ENCODE data around the gene GPHN. TPM values are rescaled to one million over a fixed set of nuclear protein-coding genes. Genes with fewer than 3 reads are reported as not detected.

Gene GPHN
- total and polyA plus RNA-seq, 2 of the 8 experiments (the other 6 are each of a cell fraction or from before 2014, with no cell fraction given), result 6.0 to 16.0 TPM

- Histone ChIP-seq H3K4me2 (ENCODE audit: insufficient read depth in 1 of 2, low read depth in 2 of 2, low read length in 2 of 2) (no peak overlapping the region), H3K79me1 (ENCODE audit: low read depth, low read length) (no peaks in the 10 kb centered on the region)
- POLR2A ChIA-PET (ENCODE audit: partially characterized antibody), result no interaction called here
- TF ChIP-seq TAF7 (optimal IDR thresholded peaks at IDR 0.05; ENCODE audit: borderline replicate concordance, low read depth, low read length), result no peak
- TF ChIP-seq MAX (IDR thresholded peaks at IDR 0.05), result no peak
- no peak for TF ChIP-seq CTCF (IDR thresholded peaks at IDR 0.05; ENCODE audit: control extremely low read depth in 1 of 3, insufficient read depth in 1 of 3, low read depth in 1 of 3, low read length in 3 of 3)
- TF ChIP-seq RAD21 (IDR thresholded peaks at IDR 0.05 in 1 of 2, conservative IDR thresholded peaks at IDR 0.05 in 1 of 2; ENCODE audit: low read depth in 2 of 2, low read length in 2 of 2), result no peak
- TF ChIP-seq KDM5A (IDR thresholded peaks at IDR 0.05; ENCODE audit: low read length), result no peak
- no peak for TF ChIP-seq CREB1 (IDR thresholded peaks at IDR 0.05)
- TF ChIP-seq CBX5 (IDR thresholded peaks at IDR 0.05; ENCODE audit: low read depth, low read length), result no peak
- TF ChIP-seq BACH1 (IDR thresholded peaks at IDR 0.05; ENCODE audit: low read length), result no peak
- TF ChIP-seq JUN (IDR thresholded peaks at IDR 0.05; ENCODE audit: low read depth, low read length), result no peak
- no peak for TF ChIP-seq TAF1 (IDR thresholded peaks at IDR 0.05; ENCODE audit: low read depth, low read length)
- no peak for TF ChIP-seq CBX8 (IDR thresholded peaks at IDR 0.05; ENCODE audit: borderline replicate concordance, low read depth, low read length)
- no peak for TF ChIP-seq RBBP5 (IDR thresholded peaks at IDR 0.05; ENCODE audit: borderline replicate concordance, low read depth, low read length)
Observed at GRCh38 chr14:67077921-67078320, 570.0 kb downstream of the GPHN start.

More at GRCh38 chr14:67077921-67078320, 570.0 kb downstream of the GPHN start:
- Histone ChIP-seq H3K18ac (ENCODE audit: extremely low read depth, low read length) (no peak overlapping the region), H4K20me1 (replicated peaks in 1 of 2; ENCODE audit: control insufficient read depth in 1 of 2, insufficient read depth in 2 of 2, low read length in 2 of 2) (no peaks in the 10 kb centered on the region), H2BK5ac (ENCODE audit: low read depth, low read length) (no peak overlapping the region), H2BK15ac (ENCODE audit: low read length) (no peak overlapping the region), H3K9me3 (ENCODE audit: insufficient read depth in 2 of 2, low read depth in 1 of 2, low read length in 1 of 2) (no peaks in the 10 kb centered on the region), H3K36me3 (ENCODE audit: control insufficient read depth in 2 of 4, insufficient read depth in 4 of 4, low read length in 3 of 4) (no peaks in the 10 kb centered on the region; a peak in 1 of 8 replicates), H2AK5ac (ENCODE audit: low read depth, low read length) (no peak overlapping the region), H3K56ac (replicated peaks; ENCODE audit: insufficient read length, low read depth, low read length) (no peak overlapping the region), H4K91ac (replicated peaks; ENCODE audit: insufficient read length, low read length) (no peak overlapping the region), H2BK20ac (ENCODE audit: low read length) (no peak overlapping the region), H3K23me2 (ENCODE audit: low read depth, low read length) (no peaks in the 10 kb centered on the region), H2BK12ac (ENCODE audit: low read depth, low read length) (no peak overlapping the region), H3K27me3 (replicated peaks in 1 of 4; ENCODE audit: control insufficient read depth in 3 of 4, extremely low read depth in 1 of 4, insufficient read depth in 3 of 4, low read length in 3 of 4) (no peaks in the 10 kb centered on the region), H3K79me2 (ENCODE audit: control insufficient read depth in 1 of 2, insufficient read depth in 2 of 2, low read length in 2 of 2) (no peaks in the 10 kb centered on the region), H3K4me1 (replicated peaks in 1 of 4; ENCODE audit: control insufficient read depth in 3 of 4, insufficient read depth in 4 of 4, low read length in 3 of 4) (no peaks in the 10 kb centered on the region), H3K4ac (replicated peaks; ENCODE audit: insufficient read length, low read depth, low read length) (no peak overlapping the region), H3K27ac (ENCODE audit: low read depth, low read length) (no peak overlapping the region), H4K8ac (ENCODE audit: extremely low read depth, insufficient read depth, low read length) (no peak overlapping the region), H3K9ac (replicated peaks in 1 of 4; ENCODE audit: extremely low read depth in 1 of 4, low read depth in 3 of 4, low read length in 3 of 4) (no peak overlapping the region), H4K5ac (ENCODE audit: insufficient read length, low read depth, low read length) (no peak overlapping the region), H2AFZ (ENCODE audit: low read length) (no peak overlapping the region), H2BK120ac (replicated peaks; ENCODE audit: low read depth, low read length) (no peak overlapping the region), H3K14ac (ENCODE audit: insufficient read length) (no peak overlapping the region), H3K4me3 (ENCODE audit: extremely low read depth in 1 of 4, insufficient read depth in 2 of 4, low read depth in 3 of 4, low read length in 4 of 4) (no peak overlapping the region), H3K23ac (ENCODE audit: insufficient read length) (no peak overlapping the region)
- FAIRE-seq (no peak), DNase-seq (ENCODE audit: low read depth in 1 of 2, low spot score in 2 of 2) (no peak)
- CTCF ChIA-PET (ENCODE audit: partially characterized antibody), result interaction anchor here (1.6 to 1.9 kb wide), 2 partner anchors 12 to 46 kb away, joined by 4 to 5 read pairs; no protein-coding TSS in a partner anchor
- 88% methylated on average over 3 of the region's 3 CpGs; no CpG with 5 or more reads in 1 of the 2 experiments for WGBS, 2 experiments (ENCODE audit: extremely low coverage in 1 of 2, insufficient coverage in 1 of 2, insufficient read length in 1 of 2, insufficient replicate concordance in 2 of 2, low coverage in 1 of 2, low lambda C conversion rate in 2 of 2, missing lambda C conversion rate in 1 of 2)

Measured in H1 (cell line).